Stimulated activated effector memory CD8-positive, alpha-beta T cell treated with anti-CD3 and anti-CD28 coated beads, Interleukin-12 subunit alpha, Interleukin-12 subunit beta, amount 100 ng/mL, for 72 hours (primary cell): ENCODE data around the gene INSM2.

Experiments
- ATAC-seq: fragments of 150-1000 bp; cut with Tn5 transposase; 2 replicates; pipeline ENCODE4 v1.10.0; 2021
- DNase-seq, 2 donors: peaks; one replicate each; pipeline ENCODE4 v3.0.0; 2021 to 2022; ENCODE audit warnings: low spot score in 2 of 2
- H3K27ac Mint-ChIP-seq: one replicate; pipeline ENCODE4 v1.8.0; 2022; ENCODE audit warnings: mild to moderate bottlenecking, mixed read lengths
- H3K36me3 Mint-ChIP-seq: one replicate; pipeline ENCODE4 v1.8.0; 2022; ENCODE audit warnings: mild to moderate bottlenecking, mixed read lengths
- H3K4me1 Mint-ChIP-seq: one replicate; pipeline ENCODE4 v1.8.0; 2022; ENCODE audit warnings: mixed read lengths
- H3K4me3 Mint-ChIP-seq: one replicate; pipeline ENCODE4 v1.8.0; 2022; ENCODE audit warnings: mild to moderate bottlenecking, mixed read lengths
- H3K9me3 Mint-ChIP-seq: one replicate; pipeline ENCODE4 v1.8.0; 2022; ENCODE audit warnings: mixed read lengths

Gene INSM2

DNA sequence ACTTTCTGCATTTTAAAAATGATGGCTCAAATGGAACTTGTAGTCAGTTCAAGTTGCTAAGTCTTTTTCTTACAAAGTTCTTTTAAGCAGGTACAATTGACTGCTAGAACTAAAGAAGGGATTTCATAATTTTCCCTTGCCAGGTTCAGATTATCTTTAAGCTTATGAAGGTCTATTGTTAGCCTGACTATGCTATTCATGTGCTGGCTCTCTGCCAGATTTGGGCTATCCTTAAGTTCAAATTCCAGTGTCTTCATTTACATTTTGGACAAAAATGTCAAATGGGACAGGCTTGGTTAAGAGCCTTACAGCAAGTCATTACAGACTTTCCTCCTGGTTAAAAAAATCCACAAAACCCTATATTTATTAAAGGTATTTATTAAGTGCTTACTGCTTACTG is 42.3 kb downstream of the INSM2 start:
- no peaks in the 10 kb centered on the region for H3K9me3 Mint-ChIP-seq
- no peak overlapping the region for H3K27ac Mint-ChIP-seq
- DNase-seq: no peak
- no peaks in the 10 kb centered on the region for H3K4me1 Mint-ChIP-seq
- no peak overlapping the region for H3K4me3 Mint-ChIP-seq
- ATAC-seq: no peak
- H3K36me3 Mint-ChIP-seq: no peaks in the 10 kb centered on the region

DNA sequence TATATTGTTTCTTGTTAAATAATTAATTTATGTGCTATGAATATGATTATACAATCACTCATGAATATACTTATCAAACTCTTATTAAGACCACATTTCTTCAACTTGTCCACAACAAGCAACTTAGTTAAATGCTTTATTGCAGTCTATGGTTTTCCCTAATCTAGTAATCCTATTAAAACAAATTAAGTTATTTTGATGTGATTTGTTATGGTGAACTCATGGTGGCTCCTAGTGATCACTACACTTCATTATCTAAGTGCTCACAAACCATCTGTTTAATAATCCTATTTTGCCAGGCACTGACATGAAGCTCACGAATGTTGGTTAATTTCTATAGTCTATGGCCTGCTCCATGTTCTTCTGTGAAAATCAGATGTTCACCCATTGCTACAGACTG is 42.9 kb downstream of the INSM2 start:
- ATAC-seq (no peak), DNase-seq (no peak)
- Mint-ChIP-seq H3K27ac (no peak overlapping the region), H3K4me3 (no peak overlapping the region), H3K36me3 (no peaks in the 10 kb centered on the region), H3K9me3 (no peaks in the 10 kb centered on the region), H3K4me1 (no peaks in the 10 kb centered on the region)

GRCh38 chr14:35578135-35578534 is 44.2 kb downstream of the INSM2 start:
- Mint-ChIP-seq H3K36me3 (no peaks in the 10 kb centered on the region), H3K9me3 (no peaks in the 10 kb centered on the region), H3K4me3 (no peak overlapping the region), H3K4me1 (no peaks in the 10 kb centered on the region), H3K27ac (no peak overlapping the region)
- DNase-seq: no peak
- no peak for ATAC-seq

GRCh38 chr14:35578639-35579038 is 44.7 kb downstream of the INSM2 start:
- DNase-seq (no peak), ATAC-seq (no peak)
- no peaks in the 10 kb centered on the region for H3K4me1 Mint-ChIP-seq
- H3K36me3 Mint-ChIP-seq: no peaks in the 10 kb centered on the region
- no peak overlapping the region for H3K27ac Mint-ChIP-seq
- no peak overlapping the region for H3K4me3 Mint-ChIP-seq
- H3K9me3 Mint-ChIP-seq: no peaks in the 10 kb centered on the region
